DND-41 (cell line): ENCODE measurements around the gene PSMD14.

Source experiments
- ATAC-seq: fragments of 200-7000 bp; cut with Tn5 transposase; 3 replicates; pipeline ENCODE4 v1.9.1; 2021; ENCODE audit warnings: low read depth; ENCODE audit not compliant: insufficient read depth
- DNase-seq: peaks from one replicate; pipeline ENCODE4 v3.0.0-alpha.2; 2020
- H2AFZ ChIP-seq: 2 replicates; pipeline ENCODE4 v1.6.0; 2012; ENCODE audit warnings: low read depth, low read length
- H3K27ac ChIP-seq: 2 replicates; pipeline ENCODE4 v1.5.1; 2012; ENCODE audit warnings: low read length, inconsistent platforms
- H3K27me3 ChIP-seq: fragments of 200-600 bp; sonication (generic); 2 replicates; pipeline ENCODE4 v1.6.0; 2012; ENCODE audit warnings: low read length, mild to moderate bottlenecking, inconsistent platforms; ENCODE audit not compliant: insufficient read depth, poor library complexity
- H3K36me3 ChIP-seq: 2 replicates; pipeline ENCODE4 v1.5.1; 2012; ENCODE audit warnings: low read length, inconsistent platforms; ENCODE audit not compliant: insufficient read depth
- H3K4me1 ChIP-seq: 2 replicates; pipeline ENCODE4 v1.5.1; 2012; ENCODE audit warnings: mild to moderate bottlenecking, low read length; ENCODE audit not compliant: insufficient read depth
- H3K4me2 ChIP-seq: 2 replicates; pipeline ENCODE4 v1.6.0; 2012; ENCODE audit warnings: mild to moderate bottlenecking, moderate library complexity, low read length, inconsistent platforms; ENCODE audit not compliant: insufficient read depth
- H3K4me3 ChIP-seq, 2 experiments: fragments of 200-600 bp in 1 of 2; shearing (Covaris generic) in 1 of 2; 2 replicates each; pipeline ENCODE4 v1.5.1; 2012 to 2016; ENCODE audit warnings: inconsistent platforms in 2 of 2, low read length in 2 of 2, mild to moderate bottlenecking in 2 of 2, low read depth in 1 of 2, moderate library complexity in 1 of 2
- H3K79me2 ChIP-seq: 2 replicates; pipeline ENCODE4 v1.6.0; 2012; ENCODE audit warnings: low read length, inconsistent platforms; ENCODE audit not compliant: insufficient read depth
- H3K9ac ChIP-seq: 2 replicates; pipeline ENCODE4 v1.6.0; 2012; ENCODE audit warnings: low read depth, mild to moderate bottlenecking, inconsistent platforms, low read length, moderate library complexity
- H3K9me3 ChIP-seq: 2 replicates; pipeline ENCODE4 v1.5.1; 2012; ENCODE audit warnings: low read length, moderate library complexity, mild to moderate bottlenecking, inconsistent platforms; ENCODE audit not compliant: insufficient read depth, severe bottlenecking
- H4K20me1 ChIP-seq: 2 replicates; pipeline ENCODE4 v1.6.0; 2012; ENCODE audit warnings: low read length; ENCODE audit not compliant: insufficient read depth
- CTCF ChIP-seq: IDR thresholded peaks from 2 replicates; pipeline ENCODE4 v1.5.1; 2012; ENCODE audit warnings: borderline replicate concordance, low read length, moderate library complexity, mild to moderate bottlenecking; ENCODE audit not compliant: poor library complexity, severe bottlenecking; ENCODE audit errors: extremely low read depth
- EZH2 ChIP-seq: IDR thresholded peaks from 3 replicates; pipeline ENCODE4 v1.6.1; 2012; ENCODE audit warnings: borderline replicate concordance, low read depth, mild to moderate bottlenecking, moderate library complexity, low read length, inconsistent platforms; ENCODE audit not compliant: severe bottlenecking

PSMD14 gene

GRCh38 chr2:161402297-161402696, 94.1 kb downstream of the PSMD14 start:
- no peaks in the 10 kb centered on the region for H3K79me2 ChIP-seq
- no peaks in the 10 kb centered on the region for H3K9me3 ChIP-seq
- H2AFZ ChIP-seq: no peak overlapping the region
- peaks cover 58% of the 10 kb centered on the region for H3K36me3 ChIP-seq
- no peak overlapping the region for H3K9ac ChIP-seq
- no peaks in the 10 kb centered on the region for H3K4me1 ChIP-seq
- H4K20me1 ChIP-seq: no peaks in the 10 kb centered on the region
- TF ChIP-seq EZH2 (no peak), CTCF (no peak)
- ATAC-seq (no peak), DNase-seq (no peak)
- no peak overlapping the region for H3K4me2 ChIP-seq
- no peak overlapping the region for H3K27ac ChIP-seq
- no peaks in the 10 kb centered on the region for H3K27me3 ChIP-seq
- H3K4me3 ChIP-seq: no peak overlapping the region

GRCh38 chr2:161406316-161406715, 98.1 kb downstream of the PSMD14 start:
- ATAC-seq (no peak), DNase-seq (no peak)
- Histone ChIP-seq H3K27me3 (no peaks in the 10 kb centered on the region), H3K27ac (no peak overlapping the region), H3K36me3 (peaks cover 46% of the 10 kb centered on the region), H4K20me1 (no peaks in the 10 kb centered on the region), H3K4me3 (no peak overlapping the region), H3K4me2 (no peak overlapping the region), H3K9ac (no peak overlapping the region), H3K79me2 (no peaks in the 10 kb centered on the region), H3K4me1 (no peaks in the 10 kb centered on the region), H2AFZ (no peak overlapping the region), H3K9me3 (no peaks in the 10 kb centered on the region)
- TF ChIP-seq CTCF (no peak), EZH2 (no peak)

- Histone ChIP-seq H4K20me1 (no peaks in the 10 kb centered on the region), H3K4me1 (no peaks in the 10 kb centered on the region), H3K27ac (no peak overlapping the region), H3K9ac (no peak overlapping the region), H3K9me3 (no peaks in the 10 kb centered on the region), H3K4me2 (no peak overlapping the region), H3K4me3 (no peak overlapping the region), H3K27me3 (no peaks in the 10 kb centered on the region), H2AFZ (no peak overlapping the region), H3K36me3 (peaks cover 37% of the 10 kb centered on the region; the same call in 1 of the 2 replicates), H3K79me2 (no peaks in the 10 kb centered on the region)
- ATAC-seq (no peak), DNase-seq (no peak)
- TF ChIP-seq CTCF: no peak
- no peak for TF ChIP-seq EZH2
Measured at GRCh38 chr2:161407597-161407996, 99.4 kb downstream of the PSMD14 start.
